GM19467 (cell line): ENCODE results near the gene EEF1AKMT4.
A peak's percentile ranks its signal among the peaks of the same experiment; 100 is the strongest.

Source experiments
- ATAC-seq: cut with Tn5 transposase; IDR thresholded peaks from one replicate; pipeline ENCODE4 v1.9.1; 2021; ENCODE audit warnings: mild to moderate bottlenecking, moderate library complexity; ENCODE audit not compliant: unreplicated experiment

The EEF1AKMT4 gene

GRCh38 chr3:184298759-184299487 is 49.5 kb downstream of the EEF1AKMT4 start, which contains the start of gene PSMD2:
PSMD2 (plus strand) TSS chr3:184299241; CDS start chr3:184299267, 26 bp downstream.
- peak; percentile 88 for ATAC-seq

GRCh38 chr3:184299488-184300377 is 50.3 kb downstream of the EEF1AKMT4 start:
- ATAC-seq: no peak

GRCh38 chr3:184300378-184300720 is 50.9 kb downstream of the EEF1AKMT4 start:
- ATAC-seq: no peak

- ATAC-seq: no peak
Measured at GRCh38 chr3:184305577-184305976, 56.1 kb downstream of the EEF1AKMT4 start.

GRCh38 chr3:184306341-184306972 is 57.0 kb downstream of the EEF1AKMT4 start:
- ATAC-seq: no peak

GRCh38 chr3:184307915-184308314 is 58.4 kb downstream of the EEF1AKMT4 start:
- no peak for ATAC-seq
